Measurements from ENCODE around the gene CPLX1.
"Not testable (repeated sequence)": the region's sequence is repeated elsewhere in the genome, so short reads cannot be mapped to it uniquely, and the experiment has no call there.

DNA sequence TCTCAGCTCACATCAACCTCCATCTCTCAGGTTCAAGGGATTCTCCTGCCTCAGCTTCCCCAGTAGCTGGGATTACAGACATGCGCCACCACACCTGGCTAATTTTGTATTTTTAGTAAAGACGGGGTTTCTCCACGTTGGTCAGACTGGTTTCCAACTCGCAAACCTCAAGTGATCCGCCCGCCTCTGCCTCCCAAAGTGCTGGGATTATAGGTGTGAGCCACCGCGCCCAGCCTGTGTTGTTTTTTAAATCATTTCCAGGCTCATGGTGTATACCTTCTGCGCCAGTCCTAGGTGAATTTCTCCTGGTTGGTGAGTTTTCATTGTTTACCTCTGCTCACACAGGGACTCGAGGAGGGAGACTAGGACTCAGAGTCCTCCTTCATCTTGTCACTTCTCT is 45.7 kb downstream of the CPLX1 start:
- TF ChIP-seq, protein P1, sequence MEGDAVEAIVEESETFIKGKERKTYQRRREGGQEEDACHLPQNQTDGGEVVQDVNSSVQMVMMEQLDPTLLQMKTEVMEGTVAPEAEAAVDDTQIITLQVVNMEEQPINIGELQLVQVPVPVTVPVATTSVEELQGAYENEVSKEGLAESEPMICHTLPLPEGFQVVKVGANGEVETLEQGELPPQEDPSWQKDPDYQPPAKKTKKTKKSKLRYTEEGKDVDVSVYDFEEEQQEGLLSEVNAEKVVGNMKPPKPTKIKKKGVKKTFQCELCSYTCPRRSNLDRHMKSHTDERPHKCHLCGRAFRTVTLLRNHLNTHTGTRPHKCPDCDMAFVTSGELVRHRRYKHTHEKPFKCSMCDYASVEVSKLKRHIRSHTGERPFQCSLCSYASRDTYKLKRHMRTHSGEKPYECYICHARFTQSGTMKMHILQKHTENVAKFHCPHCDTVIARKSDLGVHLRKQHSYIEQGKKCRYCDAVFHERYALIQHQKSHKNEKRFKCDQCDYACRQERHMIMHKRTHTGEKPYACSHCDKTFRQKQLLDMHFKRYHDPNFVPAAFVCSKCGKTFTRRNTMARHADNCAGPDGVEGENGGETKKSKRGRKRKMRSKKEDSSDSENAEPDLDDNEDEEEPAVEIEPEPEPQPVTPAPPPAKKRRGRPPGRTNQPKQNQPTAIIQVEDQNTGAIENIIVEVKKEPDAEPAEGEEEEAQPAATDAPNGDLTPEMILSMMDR (IDR thresholded peaks at IDR 0.05), result not testable (repeated sequence)
- TF ChIP-seq POLR2A (IDR thresholded peaks at IDR 0.05), result not testable (repeated sequence)

Measured in testis (tissue), 2 donors.